GM12864 (cell line): Measurements from ENCODE around the gene ELF4.

Source experiments
- DNase-seq: peaks from one replicate; pipeline ENCODE4 v3.0.0-alpha.2; 2011; ENCODE audit warnings: low read depth
- H3K4me3 ChIP-seq: 2 replicates; pipeline ENCODE4 v1.5.1; 2011; ENCODE audit warnings: mild to moderate bottlenecking, low read depth, low read length, control low read depth
- CTCF ChIP-seq: IDR thresholded peaks from 2 replicates; pipeline ENCODE4 v1.5.1; 2011; ENCODE audit warnings: low read depth, mild to moderate bottlenecking, moderate library complexity, low read length, control low read depth, inconsistent platforms; ENCODE audit errors: missing control alignments

Gene ELF4

GRCh38 chrX:130025256-130025655, 85.0 kb downstream of the ELF4 start:
- DNase-seq: no peak
- no peak for TF ChIP-seq CTCF
- no peak overlapping the region for H3K4me3 ChIP-seq

GRCh38 chrX:130024127-130024526, 86.2 kb downstream of the ELF4 start:
- peak overlapping the region; percentile 47 for H3K4me3 ChIP-seq
- peak; percentile 70 for DNase-seq
- TF ChIP-seq CTCF: no peak

GRCh38 chrX:130020661-130021324, 89.5 kb downstream of the ELF4 start:
- no peak overlapping the region for H3K4me3 ChIP-seq
- TF ChIP-seq CTCF: no peak

GRCh38 chrX:130018143-130018542, 92.2 kb downstream of the ELF4 start:
- no peak overlapping the region for H3K4me3 ChIP-seq
- DNase-seq: no peak
- no peak for TF ChIP-seq CTCF

More at GRCh38 chrX:130020661-130021324, 89.5 kb downstream of the ELF4 start:
- no peak for DNase-seq

GRCh38 chrX:130015181-130015580, 95.1 kb downstream of the ELF4 start:
- DNase-seq: no peak
- no peak overlapping the region for H3K4me3 ChIP-seq
- TF ChIP-seq CTCF: no peak
